ENCODE data around the gene ZC3H4. TPM values are rescaled to one million over a fixed set of nuclear protein-coding genes. Genes with fewer than 3 reads are reported as not detected.
"Not testable (repeated sequence)": the region's sequence is repeated elsewhere in the genome, so short reads cannot be mapped to it uniquely, and the experiment has no call there.

ZC3H4 gene
- total RNA-seq, 1 donor from 2014 or later = 49.3 TPM

DNA sequence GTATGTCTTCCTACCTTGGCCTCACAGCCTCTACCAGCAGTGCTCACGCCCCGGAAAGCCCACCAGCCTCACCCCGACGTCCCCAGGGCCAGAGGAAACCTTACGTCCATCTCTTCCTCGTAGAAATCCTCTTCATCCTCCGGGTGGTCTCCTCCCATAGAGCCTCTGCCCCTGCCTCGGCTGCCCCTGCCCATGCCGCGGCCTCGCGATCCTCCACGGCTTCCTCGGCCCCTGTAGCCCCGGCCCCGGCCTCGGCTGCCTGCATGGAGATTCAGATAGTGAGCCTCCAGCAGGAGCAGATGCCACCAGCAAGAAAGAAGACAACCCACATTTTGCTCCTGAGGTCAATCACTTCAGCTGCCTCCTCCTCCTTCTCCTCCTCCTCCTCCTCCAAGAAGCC lies 27.3 kb downstream of the ZC3H4 start:
- no peaks in the 10 kb centered on the region for H3K4me1 ChIP-seq
- ATAC-seq (no peak), DNase-seq (no peak)
- peaks cover 100% of the 10 kb centered on the region for H3K36me3 ChIP-seq
- H3K27me3 ChIP-seq (ENCODE audit: low read depth) = no peaks in the 10 kb centered on the region
- H3K9me3 ChIP-seq = no peaks in the 10 kb centered on the region
- no peak overlapping the region for H3K27ac ChIP-seq
- H3K4me3 ChIP-seq = no peak overlapping the region
- no peak for TF ChIP-seq CTCF (IDR thresholded peaks at IDR 0.05)
- intact Hi-C loops (cut with DNase I) = no loop called here

DNA sequence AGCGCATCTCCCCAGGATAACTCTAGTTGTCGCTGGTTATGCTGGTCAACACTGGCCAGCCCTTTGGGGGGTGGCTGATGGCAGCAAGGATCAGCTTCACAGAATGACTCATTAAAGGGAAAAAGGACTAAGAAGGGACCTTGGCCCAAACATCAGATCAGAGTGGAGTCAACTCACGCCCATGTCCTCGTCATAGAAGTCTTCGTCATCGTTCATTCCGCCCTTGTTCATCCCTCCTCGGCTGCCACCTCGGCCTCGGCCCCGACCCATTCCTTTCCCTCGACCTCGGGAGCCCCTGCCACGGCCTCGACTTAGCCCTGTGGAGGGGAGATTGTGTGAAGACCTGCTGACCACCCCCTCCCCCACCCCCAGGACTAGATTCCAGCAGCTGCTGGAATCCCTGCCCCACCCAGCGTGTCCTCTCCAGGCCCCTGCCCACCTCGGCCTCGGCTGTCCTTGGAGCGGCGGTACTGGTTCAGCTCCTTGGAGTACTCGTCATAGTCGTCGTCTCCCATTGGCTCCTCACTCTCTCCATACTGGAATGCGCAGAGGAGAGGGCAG lies 28.6 kb downstream of the ZC3H4 start:
- intact Hi-C loops (cut with DNase I) = no loop called here
- ATAC-seq (no peak), DNase-seq (no peak)
- Histone ChIP-seq H3K9me3 (no peaks in the 10 kb centered on the region), H3K27ac (no peak overlapping the region), H3K4me3 (no peak overlapping the region), H3K36me3 (peaks cover 100% of the 10 kb centered on the region), H3K4me1 (no peaks in the 10 kb centered on the region), H3K27me3 (ENCODE audit: low read depth) (no peaks in the 10 kb centered on the region)
- TF ChIP-seq CTCF (IDR thresholded peaks at IDR 0.05) = no peak

GRCh38 chr19:47082493-47082892 lies 31.1 kb downstream of the ZC3H4 start:
- Histone ChIP-seq H3K36me3 (peaks cover 95% of the 10 kb centered on the region), H3K27me3 (ENCODE audit: low read depth) (no peaks in the 10 kb centered on the region), H3K4me1 (no peaks in the 10 kb centered on the region), H3K9me3 (no peaks in the 10 kb centered on the region), H3K4me3 (no peak overlapping the region), H3K27ac (no peak overlapping the region)
- intact Hi-C loops (cut with DNase I) = no loop called here
- ATAC-seq = no peak
- no peak for TF ChIP-seq CTCF (IDR thresholded peaks at IDR 0.05)
- DNase-seq = no peak

- no peak for DNase-seq
- no peak for TF ChIP-seq CTCF (IDR thresholded peaks at IDR 0.05)
- H3K4me1 ChIP-seq = no peaks in the 10 kb centered on the region
Observed at GRCh38 chr19:47081095-47081494, 32.5 kb downstream of the ZC3H4 start.

GRCh38 chr19:47078351-47078750 lies 35.2 kb downstream of the ZC3H4 start:
- not testable (repeated sequence) for H3K27ac ChIP-seq; H3K9me3 ChIP-seq; H3K4me1 ChIP-seq; H3K27me3 ChIP-seq (ENCODE audit: low read depth); H3K4me3 ChIP-seq; DNase-seq; ATAC-seq
- intact Hi-C loops (cut with DNase I) = loop anchor here (10.0 kb wide), 1 partner anchor 46 kb away; no protein-coding TSS in a partner anchor
- peaks cover 92% of the 10 kb centered on the region for H3K36me3 ChIP-seq

More at GRCh38 chr19:47081095-47081494, 32.5 kb downstream of the ZC3H4 start:
- H3K4me3 ChIP-seq = no peak overlapping the region
- intact Hi-C loops (cut with DNase I) = no loop called here
- no peaks in the 10 kb centered on the region for H3K9me3 ChIP-seq
- ATAC-seq = no peak
- peaks cover 95% of the 10 kb centered on the region for H3K36me3 ChIP-seq
- no peak overlapping the region for H3K27ac ChIP-seq
- no peaks in the 10 kb centered on the region for H3K27me3 ChIP-seq (ENCODE audit: low read depth)

DNA sequence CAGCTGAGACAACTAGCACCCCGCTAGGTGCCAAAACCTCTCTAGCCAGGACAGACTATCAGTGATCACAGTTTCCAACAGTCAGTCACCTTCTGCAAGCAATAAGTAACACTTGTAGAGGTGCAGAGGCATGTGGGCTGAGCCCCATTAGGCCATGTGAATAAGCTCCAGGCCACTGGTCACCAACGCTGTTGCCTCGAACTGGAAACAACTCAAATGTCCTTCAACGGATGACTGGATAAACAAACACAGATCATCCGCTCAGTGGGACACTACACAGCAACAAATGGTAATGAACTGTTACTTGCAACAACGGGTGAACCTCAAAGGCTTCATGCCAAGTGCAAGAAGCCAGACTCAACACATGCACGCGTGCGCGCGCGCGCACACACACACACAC lies 37.6 kb downstream of the ZC3H4 start:
- H3K27ac ChIP-seq = no peak overlapping the region
- peaks cover 92% of the 10 kb centered on the region for H3K36me3 ChIP-seq
- intact Hi-C loops (cut with DNase I) = loop anchor here (10.0 kb wide), 1 partner anchor 49 kb away; no protein-coding TSS in a partner anchor
- no peak for TF ChIP-seq CTCF (IDR thresholded peaks at IDR 0.05)
- peaks cover 4% of the 10 kb centered on the region for H3K4me1 ChIP-seq
- no peak overlapping the region for H3K4me3 ChIP-seq
- no peak for ATAC-seq
- H3K27me3 ChIP-seq (ENCODE audit: low read depth) = no peaks in the 10 kb centered on the region
- H3K9me3 ChIP-seq = no peaks in the 10 kb centered on the region
- DNase-seq = no peak

All from lower lobe of right lung (tissue), 2 donors.